C4-2B (cell line): ENCODE data around the gene INTS12.

ENCODE experiments used
- CTCF ChIP-seq: fragments of 450-650 bp; conservative IDR thresholded peaks from 2 replicates; pipeline ENCODE4 v1.5.1; 2017; ENCODE audit warnings: mild to moderate bottlenecking
- ZFX ChIP-seq: fragments of 450-650 bp; IDR thresholded peaks from 2 replicates; pipeline ENCODE4 v1.6.1; 2017

- TF ChIP-seq CTCF (no peak), ZFX (no peak)
Measured at GRCh38 chr4:105741548-105741947, 33.1 kb upstream of the INTS12 start.
